ENCODE data around the gene IZUMO1R. TPM values are rescaled to one million over a fixed set of nuclear protein-coding genes. Genes with fewer than 3 reads are reported as not detected.

Gene IZUMO1R
- total RNA-seq, 1 experiment from 2014 or later = not detected

DNA sequence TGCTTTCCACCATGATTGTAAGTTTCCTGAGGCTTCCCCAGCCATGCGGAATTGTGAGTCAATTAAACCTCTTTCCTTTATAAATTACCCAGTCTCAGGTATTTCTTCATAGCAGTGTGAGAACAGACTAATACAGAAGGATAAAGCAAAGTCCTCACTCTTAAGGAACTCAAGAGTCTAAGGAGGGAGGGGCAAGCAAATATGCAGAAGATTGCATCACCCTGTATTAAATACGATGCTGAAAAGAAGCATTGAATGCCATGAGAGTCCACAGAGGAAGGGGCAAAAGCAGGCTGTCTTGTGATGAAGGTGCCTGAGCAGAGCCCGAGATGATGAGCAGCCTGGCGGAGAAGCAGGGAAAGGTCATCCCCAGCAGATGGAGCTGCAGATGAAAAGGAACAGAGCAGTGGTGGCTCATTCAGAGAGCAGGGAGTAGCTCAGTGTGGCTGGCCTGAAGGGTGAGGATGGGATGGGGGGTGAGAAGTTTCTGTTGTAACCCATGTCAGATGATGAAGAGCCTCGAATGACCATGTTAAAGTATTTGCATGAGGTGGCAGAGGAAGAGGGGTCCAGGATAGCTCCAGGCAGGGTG lies 6.3 kb upstream of the IZUMO1R start:
- no CpG with 5 or more reads among the region's 5 CpGs for WGBS (ENCODE audit: extremely low coverage, insufficient read length, low lambda C conversion rate)
- Histone ChIP-seq H4K8ac (replicated peaks; ENCODE audit: insufficient read length, low read depth, low read length) (no peak overlapping the region), H3K27me3 (ENCODE audit: insufficient read depth, low read length) (no peaks in the 10 kb centered on the region), H3K18ac (ENCODE audit: insufficient read length, low read depth, low read length) (no peak overlapping the region), H2BK15ac (ENCODE audit: low read depth, low read length) (no peak overlapping the region), H3K9me3 (ENCODE audit: control insufficient read depth, low read depth, low read length) (no peaks in the 10 kb centered on the region), H3K56ac (ENCODE audit: insufficient read length, low read depth, low read length) (no peak overlapping the region), H3K14ac (ENCODE audit: insufficient read depth, low read length) (no peak overlapping the region), H2AK5ac (ENCODE audit: insufficient read length, low read length) (no peak overlapping the region), H3K23me2 (ENCODE audit: insufficient read length, low read depth, low read length, poor library complexity, severe bottlenecking) (no peaks in the 10 kb centered on the region), H2BK12ac (ENCODE audit: insufficient read length, low read depth, low read length) (no peak overlapping the region), H2AFZ (ENCODE audit: low read length) (no peak overlapping the region), H4K20me1 (ENCODE audit: control insufficient read depth, insufficient read depth, insufficient read length) (no peaks in the 10 kb centered on the region), H3T11ph (ENCODE audit: low read length) (no peak overlapping the region), H3K79me1 (ENCODE audit: insufficient read depth, low read depth, low read length, poor library complexity, severe bottlenecking) (no peaks in the 10 kb centered on the region), H3K27ac (ENCODE audit: insufficient read length, low read depth, low read length) (no peak overlapping the region), H3K4me1 (ENCODE audit: insufficient read depth, low read length) (no peaks in the 10 kb centered on the region), H3K9ac (ENCODE audit: extremely low read depth, insufficient read length, low read length) (no peak overlapping the region), H3K4me2 (ENCODE audit: insufficient read depth, insufficient read length, low read length) (no peak overlapping the region), H3K23ac (ENCODE audit: insufficient read length, low read depth, low read length) (no peak overlapping the region), H2BK120ac (ENCODE audit: low read depth, low read length, poor library complexity, severe bottlenecking) (no peak overlapping the region), H2BK5ac (ENCODE audit: insufficient read length, low read length) (no peak overlapping the region), H2BK20ac (ENCODE audit: low read depth, low read length, poor library complexity, severe bottlenecking) (no peak overlapping the region), H4K5ac (ENCODE audit: insufficient read length, low read depth, low read length) (no peak overlapping the region), H4K91ac (ENCODE audit: insufficient read length, low read depth, low read length) (no peak overlapping the region), H3K4ac (ENCODE audit: low read depth, low read length) (no peak overlapping the region), H3K79me2 (ENCODE audit: insufficient read depth, low read length) (no peaks in the 10 kb centered on the region)
- TF ChIP-seq CTCF (conservative IDR thresholded peaks at IDR 0.05) = peak; percentile 49; the same call in 2 of the 3 replicates
- Mint-ChIP-seq H3K27me3 (ENCODE audit: low read depth) (no peaks in the 10 kb centered on the region; the same call in 1 of the 2 replicates), H3K27ac (no peak overlapping the region), H3K9me3 (no peaks in the 10 kb centered on the region), H3K36me3 (ENCODE audit: insufficient read depth in 1 of 3, low read depth in 3 of 3) (no peaks in the 10 kb centered on the region), H3K4me3 (no peak overlapping the region), H3K4me1 (peaks cover 14 to 17% of the 10 kb centered on the region in 2 experiments)
- peak; percentile 52 for DNase-seq

Data from H9 (cell line).